UCSD-AML1 (cell line): ENCODE data around the gene ZEB1.

Experiments used
- DNase-seq: peaks from one replicate; lab custom pipeline; 2025; ENCODE audit not compliant: unreplicated experiment; lab: John Stamatoyannopoulos, UW

The ZEB1 gene

DNA sequence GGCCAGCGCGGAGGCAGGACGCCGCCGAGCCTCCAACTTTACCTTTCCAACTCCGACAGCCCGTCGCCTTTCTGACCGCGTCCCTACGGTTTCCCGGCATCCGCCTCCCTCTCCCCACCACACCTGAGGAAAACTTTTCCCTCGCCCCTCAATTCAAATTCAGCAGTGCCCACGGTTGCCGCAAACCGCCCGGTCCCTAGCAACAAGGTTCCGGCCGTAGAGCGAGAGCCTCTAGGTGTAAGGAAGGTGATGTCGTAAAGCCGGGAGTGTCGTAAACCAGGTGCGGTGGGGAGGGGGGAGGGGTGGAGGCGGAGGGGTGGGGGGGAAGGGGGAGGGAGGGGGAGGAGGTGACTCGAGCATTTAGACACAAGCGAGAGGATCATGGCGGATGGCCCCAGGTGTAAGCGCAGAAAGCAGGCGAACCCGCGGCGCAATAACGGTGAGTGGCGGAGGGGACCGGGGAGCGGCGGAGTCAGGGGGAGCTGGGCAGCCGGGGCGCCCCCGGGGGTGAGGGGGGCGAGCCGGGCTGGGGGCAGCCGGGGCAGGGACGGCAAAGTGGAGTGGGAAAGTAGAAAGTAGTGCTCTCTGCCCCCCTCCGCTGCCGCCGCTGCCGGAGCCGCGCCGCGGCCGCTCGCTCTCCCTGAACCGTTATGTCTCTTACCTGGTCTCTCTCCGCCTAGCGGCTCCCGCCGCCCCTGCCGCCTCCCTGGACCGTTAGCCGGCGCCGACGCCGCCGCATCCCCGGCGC lies at the start of gene ZEB1:
TSS of gene ZEB1 (plus strand) at position 363 of the 748 bp plus-strand sequence. CDS start at position 382, 19 bp downstream.
- peak; percentile 81 for DNase-seq

DNA sequence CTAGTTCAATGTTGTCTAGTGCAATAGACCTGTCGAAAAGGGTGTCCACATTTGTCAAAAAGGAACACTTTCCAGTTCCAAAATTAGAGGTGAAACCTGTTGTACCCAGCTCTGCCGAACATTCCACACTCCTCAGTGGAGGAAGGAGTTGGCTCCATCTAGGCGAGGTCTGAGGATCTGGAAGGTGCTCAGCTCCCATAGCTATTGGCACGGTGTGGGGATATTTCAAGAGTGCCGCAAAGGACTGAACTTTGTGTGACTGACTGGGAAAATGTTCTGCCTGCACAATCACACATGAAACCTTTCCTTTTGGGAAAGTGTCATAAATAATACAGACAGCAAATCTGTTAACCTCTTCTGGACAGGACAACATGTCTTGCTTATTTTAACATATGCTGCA lies 48.1 kb upstream of the ZEB1 start:
- no peak for DNase-seq

DNA sequence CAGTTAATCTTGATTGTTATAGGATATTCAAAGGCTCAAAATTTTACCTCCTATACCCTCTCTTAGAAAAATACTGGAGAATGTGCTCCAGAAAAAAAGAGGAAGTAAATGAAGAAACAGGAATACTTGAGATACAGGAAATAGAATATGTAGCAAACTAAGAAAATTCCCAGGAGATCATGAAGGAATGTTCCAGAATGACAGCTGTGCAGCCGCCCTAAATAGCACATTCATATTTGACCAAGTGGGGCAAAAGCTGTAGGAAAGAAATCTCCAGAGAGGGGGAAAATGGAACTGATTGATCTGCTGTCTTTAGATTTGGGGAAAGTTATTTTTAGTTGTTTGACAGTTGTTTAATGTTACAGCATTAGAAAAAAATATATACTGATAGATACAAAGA lies 46.2 kb upstream of the ZEB1 start:
- DNase-seq, result no peak

DNA sequence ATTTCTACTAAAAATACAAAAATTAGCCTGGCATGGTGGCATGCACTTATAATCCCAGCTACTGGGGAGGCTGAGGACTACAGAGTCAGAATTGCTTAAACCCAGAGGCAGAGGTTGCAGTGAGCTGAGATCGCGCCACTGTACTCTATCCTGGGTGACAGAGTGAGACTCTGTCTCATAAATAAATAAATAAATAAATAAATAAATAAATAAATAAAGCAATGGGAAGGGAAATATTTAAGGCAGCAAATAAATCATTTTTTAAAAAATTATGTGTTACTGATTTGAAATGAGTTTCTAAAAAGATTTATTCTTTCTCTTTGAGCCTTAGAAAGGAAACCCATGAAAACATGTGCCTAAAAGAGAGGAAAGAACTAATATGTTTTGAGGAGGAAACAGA lies 45.2 kb upstream of the ZEB1 start:
- no peak for DNase-seq

DNA sequence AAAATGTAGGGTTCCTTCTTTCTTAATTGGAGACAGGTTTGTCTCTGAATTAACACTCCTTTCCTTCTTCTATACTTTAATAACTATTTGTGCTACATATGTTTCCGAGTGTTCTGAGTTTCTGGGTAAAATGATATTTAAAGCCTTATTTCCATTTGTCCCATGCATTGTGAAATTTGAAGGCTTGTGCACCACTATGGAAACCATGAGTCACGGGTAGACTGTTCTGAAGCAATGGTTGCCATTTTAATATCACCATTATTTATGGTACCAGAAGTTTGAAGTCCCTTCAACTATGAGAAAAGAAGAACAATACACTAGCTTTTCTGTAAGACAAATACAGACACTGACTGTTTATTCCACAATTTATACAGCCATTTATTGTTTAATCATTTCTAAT lies 44.7 kb upstream of the ZEB1 start:
- no peak for DNase-seq

DNA sequence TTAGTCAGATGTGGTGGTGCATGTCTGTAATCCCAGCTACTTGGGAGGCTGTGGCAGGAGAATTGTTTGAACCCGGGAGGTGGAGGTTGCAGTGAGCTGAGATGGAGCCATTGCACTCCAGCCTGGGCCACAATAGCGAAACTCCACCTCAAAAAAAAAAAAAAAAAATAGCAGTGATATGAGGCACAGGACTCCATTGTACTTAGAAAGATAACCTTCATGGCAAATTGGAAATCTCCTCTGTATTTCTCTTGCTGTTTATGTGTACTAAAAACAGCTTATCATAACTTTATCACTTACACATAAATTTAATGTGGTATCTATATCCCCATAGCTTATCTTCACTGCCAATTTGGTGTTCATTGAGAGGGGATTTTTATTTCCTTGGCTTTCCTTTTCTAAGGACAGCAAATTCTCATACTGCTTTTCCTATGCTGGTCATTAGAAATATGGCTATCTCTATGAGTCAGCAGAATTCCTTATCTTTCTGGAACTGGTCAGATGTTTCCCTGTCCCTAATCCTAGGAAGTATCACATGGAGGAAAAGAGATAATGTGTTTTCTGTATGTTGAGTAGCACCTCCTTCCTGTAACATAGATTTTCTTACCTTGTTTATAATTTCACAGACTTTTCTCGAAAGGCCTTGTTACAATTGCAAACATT lies 40.6 kb upstream of the ZEB1 start:
- DNase-seq, result no peak

DNA sequence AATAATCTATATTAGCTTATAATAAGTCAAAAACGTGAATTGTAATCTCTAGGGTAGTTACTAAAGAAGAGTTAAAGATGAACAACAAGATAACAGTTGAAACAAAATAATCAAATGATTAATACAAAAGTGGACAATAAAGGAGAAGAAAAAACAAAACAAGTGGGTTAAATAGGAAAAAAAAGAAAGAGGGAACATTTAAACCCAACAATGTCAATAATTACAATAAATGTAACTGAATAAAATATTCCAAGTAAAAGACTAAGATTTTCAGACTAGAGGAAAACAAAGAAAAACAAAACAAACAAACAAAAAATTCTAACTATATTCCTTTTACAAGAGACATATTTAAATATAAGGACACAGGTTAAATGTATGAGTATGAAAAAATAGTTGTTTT lies 38.0 kb upstream of the ZEB1 start:
- no peak for DNase-seq

DNA sequence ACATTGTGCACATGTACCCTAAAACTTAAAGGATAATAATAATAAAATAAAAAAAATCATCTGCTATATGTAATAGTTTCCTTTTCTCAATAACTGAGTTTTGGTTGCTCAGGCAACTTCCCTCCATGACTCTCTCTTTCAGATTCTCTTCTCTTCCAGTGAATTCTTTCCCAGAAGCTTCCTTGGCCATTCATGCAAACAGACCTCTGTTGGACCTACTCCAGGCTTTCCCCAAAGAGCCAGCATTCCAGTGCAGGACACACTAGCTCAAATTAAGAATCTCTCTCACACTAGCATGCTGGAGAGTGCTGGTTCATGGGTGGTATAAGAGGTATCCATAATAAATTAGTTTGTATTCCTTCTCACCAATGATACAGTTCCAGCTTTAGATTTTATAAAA lies 31.0 kb upstream of the ZEB1 start:
- DNase-seq, result no peak

DNA sequence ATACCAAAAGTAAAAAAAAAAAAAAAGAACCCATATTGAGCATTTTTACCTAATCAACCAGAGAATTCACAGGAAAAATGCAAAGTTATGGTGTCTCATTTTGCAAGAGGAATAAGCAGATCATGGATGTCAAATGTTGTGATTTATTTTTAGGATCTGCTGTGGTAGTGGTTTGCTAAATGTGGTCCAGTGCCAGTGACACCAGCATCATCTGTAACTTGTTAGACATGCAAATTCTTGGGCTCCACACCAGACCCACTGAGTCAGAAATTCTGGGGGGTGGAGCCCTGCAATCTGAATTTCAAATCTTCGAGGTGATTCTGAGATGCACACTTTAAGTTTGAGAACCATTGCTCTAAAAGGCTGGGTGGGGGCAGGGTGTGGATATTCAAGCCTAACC lies 30.1 kb upstream of the ZEB1 start:
- DNase-seq, result no peak

DNA sequence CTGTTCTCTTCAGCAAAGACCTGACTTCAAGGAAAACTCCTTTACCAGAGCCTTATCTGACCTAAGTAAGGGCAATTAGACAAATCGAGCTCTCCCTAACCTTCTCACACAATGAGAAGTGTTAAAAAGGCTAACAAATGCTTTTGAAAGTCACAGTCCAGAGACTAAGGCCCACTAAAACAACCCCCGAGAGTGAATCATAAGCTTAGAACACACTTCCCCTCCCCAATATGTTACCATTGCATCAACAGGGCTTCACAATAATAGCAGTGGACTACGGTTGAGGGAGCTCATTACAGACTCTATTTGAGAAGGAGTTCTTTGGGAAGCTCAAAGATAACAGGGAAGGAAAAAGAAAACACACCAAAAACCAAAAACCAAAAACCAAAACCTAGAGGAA lies 28.6 kb upstream of the ZEB1 start:
- no peak for DNase-seq

DNA sequence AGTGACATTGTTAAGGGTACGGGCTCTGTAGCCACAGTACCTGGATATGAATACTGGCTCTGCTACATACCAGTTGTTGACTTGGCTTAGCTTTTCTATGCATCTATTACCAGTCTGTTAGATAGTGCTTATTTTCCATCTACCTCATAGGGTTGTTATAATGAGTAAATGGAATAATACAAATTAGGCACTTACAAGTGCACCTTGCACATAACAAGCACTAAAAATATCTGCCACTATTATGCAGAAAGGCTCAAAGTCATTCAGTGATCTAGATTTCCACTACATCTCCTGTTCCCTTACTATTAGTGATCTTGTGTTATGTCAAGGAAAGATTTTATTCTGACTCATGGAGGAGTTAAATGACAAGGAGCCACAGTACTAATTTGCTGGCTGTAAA lies 27.9 kb upstream of the ZEB1 start:
- DNase-seq, result no peak

DNA sequence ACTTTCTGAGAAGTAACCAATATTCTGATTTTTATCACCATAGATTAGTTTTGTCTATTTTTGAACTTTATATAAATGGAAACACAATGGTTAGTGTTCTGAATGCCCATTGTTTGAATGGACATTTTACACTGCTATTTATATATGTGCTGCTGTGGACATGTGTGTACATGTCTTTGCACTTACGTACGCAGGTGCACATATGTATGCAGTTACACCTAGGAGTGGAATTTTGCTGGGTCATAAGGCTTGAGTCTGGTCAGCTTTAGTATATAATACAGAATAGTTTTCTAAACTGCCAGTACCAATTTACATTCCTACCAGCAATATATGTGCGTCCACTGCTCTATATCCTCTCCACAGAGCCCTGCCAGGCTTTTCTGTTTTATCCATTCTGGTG lies 24.5 kb upstream of the ZEB1 start:
- no peak for DNase-seq

DNA sequence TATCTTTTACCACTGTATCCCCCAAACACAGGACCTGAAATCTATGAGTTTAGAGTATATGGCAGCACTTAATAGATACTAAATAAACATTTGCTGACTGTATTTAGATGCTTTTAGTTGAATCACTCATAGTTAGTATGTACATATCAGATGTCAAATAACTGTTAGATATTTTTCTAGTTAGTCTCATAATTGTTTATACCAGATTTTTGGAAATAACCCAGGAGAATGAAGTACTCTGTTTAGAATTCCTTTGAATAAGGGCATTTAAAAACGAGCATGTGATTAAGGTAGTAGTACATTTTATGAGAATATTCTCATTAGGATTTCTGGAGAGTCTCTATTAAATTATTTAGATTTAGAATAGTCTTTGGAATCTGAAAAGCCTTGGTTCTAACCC lies 22.3 kb upstream of the ZEB1 start:
- no peak for DNase-seq

DNA sequence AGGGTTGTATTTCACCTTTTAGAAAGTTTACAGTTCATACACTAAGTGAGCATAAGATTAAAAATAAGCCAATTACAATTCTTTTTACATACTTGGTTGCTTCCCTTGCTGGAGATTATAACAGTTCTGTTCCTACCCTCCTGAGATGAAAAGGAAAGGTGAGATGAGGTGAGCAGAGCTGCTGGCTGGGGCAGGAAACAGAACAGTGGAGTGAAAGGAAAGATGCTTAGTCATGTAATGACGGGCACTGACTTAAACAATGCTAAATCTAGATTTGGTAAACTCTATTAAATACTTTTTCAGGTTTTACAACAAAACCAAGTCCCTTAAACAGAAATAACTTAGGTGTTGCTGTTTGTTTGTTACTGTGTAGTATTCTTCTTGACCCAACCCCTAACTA lies 19.9 kb upstream of the ZEB1 start:
- DNase-seq, result no peak

DNA sequence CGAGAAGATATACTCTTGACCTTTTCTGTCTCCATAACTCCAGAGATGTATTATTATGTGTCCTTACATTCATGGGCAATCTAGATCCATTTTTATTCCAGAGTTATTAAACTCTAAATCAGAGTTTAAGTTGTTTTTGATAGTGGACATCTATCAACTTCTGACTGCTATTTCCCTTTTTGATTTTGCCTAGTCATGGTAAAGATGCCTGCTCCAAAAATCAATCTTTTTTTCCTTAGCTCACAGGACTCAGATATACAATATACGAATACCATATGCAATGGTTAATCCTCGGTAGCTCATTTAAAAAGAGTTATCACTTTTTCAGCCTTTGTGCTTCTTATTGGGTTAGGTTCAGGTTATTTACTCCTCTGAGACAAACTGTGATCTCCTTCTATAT lies 15.8 kb upstream of the ZEB1 start:
- no peak for DNase-seq

DNA sequence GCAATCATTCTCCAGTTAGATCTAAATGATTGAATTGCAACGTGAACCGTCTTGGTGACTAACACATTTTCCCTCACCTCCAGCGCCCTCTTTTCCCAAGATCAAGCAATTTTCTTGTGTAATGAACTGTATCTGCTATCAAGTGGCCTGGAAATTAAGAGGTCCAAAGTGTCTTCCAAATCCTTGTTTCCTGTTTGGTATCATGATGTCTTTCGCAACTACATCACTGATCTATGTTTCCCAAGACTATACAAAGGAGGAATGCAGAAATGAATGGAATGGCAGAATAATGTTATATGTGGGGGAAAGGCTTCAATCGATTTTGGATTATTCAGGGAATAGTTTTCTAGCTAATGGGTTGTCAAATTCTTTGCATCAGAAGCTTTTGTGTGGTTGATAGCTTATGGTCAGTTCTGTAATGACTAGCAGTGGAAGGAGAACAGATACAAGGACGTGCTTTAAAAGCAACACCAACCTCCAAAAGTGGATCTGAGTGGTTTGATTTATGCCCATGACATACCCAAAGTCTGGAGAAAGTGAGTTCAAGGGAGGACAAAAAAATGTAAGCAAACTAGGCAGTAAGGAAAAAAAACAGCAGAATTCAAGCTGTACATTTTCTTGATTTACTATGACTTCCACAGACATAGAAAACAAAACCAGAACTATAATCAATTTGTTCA lies 14.6 kb upstream of the ZEB1 start:
- no peak for DNase-seq

DNA sequence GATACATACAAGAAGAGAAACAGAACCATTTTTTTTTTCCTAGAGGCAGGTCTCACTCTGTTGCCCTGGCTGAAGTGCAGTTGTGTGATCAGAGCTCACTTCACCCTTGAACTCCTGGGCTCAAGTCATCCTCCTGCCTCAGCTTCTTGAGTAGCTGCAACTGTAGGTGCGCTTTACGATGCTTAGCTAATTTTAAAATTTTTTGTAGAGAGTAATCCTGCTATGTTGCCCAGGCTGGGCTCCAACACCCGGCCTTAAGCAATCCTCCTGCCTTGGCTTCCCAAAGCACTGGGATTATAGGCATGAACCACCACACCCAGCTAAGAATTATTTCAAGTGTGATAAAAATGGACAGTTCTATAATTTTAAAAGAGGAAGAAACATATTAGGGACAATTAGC lies 5.6 kb upstream of the ZEB1 start:
- no peak for DNase-seq

DNA sequence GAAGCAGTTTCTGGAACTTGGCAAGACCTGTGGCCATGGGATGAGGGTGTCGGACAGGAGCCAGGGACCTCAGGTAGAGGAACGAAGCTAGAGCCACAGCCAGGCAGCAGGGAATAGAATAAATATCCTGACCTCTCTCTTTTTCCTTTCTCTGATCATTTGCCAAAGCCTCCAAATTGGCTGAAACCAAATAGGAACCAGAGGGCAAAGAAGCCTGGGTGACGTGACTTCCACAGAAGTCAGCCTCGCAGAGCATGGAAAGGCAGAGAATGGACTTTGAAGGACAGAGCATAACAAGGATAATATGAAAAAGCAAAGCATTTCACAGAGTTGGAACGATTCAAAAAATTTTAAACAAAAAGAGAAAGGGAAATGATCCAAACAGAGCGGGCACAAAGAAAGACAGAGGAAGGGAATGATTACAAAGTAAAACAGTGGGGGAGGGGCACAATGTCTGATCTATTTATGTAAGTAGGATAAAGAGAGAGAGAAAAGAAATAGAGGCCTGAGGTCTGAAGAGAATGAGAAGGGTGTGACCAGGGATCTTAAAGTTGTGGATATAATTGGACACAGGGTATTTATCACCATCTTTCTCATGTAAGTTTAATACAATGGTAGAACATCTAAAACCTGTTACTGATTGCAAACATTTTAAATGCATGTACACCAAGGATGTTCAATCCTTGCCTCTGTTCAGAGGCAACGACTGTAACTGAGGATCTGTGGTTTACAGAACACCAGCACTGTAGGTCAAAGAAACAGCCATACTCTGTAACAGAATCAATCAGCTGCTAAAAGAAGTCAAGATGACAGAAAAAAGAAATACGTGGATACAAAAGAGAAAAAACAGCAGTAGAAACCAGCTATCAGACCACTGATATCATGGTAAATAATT lies 4.5 kb upstream of the ZEB1 start:
- DNase-seq, result no peak

DNA sequence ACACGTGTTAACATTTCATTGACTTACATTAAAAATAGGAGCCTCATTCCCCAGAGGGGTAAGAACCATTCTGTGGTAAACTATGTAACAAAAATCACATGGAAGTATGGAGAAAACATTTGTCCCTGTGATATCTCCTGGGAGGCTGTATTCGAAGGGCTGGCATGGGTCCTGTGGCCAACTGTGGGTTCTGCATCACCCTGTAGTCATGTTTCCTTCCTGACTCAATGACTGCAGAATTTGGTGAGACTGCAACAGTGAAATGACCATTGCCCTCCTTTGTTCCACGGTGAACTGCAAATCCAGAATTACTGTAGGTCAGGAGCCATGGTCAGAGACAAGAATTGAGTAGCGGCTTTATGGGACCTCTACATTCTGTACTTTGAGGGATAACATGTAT lies 3.6 kb upstream of the ZEB1 start:
- DNase-seq, result peak; percentile 13

DNA sequence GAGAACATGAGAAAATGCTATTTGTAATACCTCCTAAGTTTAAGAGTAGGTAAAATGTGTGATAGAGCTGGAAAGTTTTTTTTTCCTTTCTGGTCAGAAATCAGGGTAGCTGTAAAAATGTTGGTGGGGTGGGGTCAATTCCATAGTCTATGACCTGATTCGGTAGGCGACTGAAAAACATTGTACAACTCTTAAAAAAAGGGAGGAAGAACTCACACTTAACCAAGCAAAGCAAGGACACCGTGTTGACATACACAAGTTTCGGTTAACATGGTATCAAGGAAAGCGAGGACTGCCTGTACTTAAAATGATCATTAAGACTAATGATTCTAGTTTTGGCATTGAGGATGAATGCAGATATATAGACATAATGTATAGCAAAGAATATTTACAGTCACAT lies 1.8 kb upstream of the ZEB1 start:
- no peak for DNase-seq

DNA sequence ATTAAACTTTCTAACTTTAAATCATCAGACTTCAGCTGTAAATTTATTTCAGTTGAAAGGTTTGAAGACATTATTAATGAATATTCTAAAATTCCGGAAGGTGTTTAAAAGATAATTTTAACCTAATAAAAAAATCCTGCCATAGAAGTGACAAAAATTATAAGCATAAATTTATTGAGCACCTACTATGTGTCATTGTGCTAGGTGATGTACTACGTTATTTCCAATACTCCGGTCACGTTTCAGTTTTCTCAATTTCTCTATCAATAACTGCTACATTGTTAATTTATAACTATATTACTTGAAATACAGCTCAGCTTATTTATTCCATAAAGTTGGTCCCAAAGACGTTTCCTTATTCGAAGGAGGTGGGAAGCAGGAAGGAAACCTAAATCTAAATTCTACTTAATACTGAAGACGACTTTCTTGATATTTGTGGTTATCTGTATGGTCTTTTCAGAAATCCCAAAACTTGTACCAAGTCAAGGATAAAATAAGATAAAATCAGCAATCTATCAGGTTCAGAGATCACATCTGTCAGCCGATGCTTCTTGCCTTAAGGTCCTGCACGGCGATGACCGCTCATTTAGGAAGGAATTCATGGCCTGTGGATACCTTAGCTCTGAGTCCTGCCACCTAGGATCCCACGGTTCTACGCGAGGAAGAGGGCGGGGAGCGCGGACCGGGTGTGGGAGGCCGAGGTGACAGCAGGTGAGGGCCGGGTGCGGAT lies 1.2 kb upstream of the ZEB1 start:
- DNase-seq, result no peak
